GM12872 (cell line): Measurements from ENCODE around the gene ABCA13.

Source experiments
- TF ChIP-seq, protein P1 (sequence below): IDR thresholded peaks from 3 replicates; pipeline ENCODE4 v1.5.1; 2011; ENCODE audit warnings: low read depth, mild to moderate bottlenecking, low read length, moderate library complexity; ENCODE audit not compliant: insufficient read depth

The ABCA13 gene, protein sequence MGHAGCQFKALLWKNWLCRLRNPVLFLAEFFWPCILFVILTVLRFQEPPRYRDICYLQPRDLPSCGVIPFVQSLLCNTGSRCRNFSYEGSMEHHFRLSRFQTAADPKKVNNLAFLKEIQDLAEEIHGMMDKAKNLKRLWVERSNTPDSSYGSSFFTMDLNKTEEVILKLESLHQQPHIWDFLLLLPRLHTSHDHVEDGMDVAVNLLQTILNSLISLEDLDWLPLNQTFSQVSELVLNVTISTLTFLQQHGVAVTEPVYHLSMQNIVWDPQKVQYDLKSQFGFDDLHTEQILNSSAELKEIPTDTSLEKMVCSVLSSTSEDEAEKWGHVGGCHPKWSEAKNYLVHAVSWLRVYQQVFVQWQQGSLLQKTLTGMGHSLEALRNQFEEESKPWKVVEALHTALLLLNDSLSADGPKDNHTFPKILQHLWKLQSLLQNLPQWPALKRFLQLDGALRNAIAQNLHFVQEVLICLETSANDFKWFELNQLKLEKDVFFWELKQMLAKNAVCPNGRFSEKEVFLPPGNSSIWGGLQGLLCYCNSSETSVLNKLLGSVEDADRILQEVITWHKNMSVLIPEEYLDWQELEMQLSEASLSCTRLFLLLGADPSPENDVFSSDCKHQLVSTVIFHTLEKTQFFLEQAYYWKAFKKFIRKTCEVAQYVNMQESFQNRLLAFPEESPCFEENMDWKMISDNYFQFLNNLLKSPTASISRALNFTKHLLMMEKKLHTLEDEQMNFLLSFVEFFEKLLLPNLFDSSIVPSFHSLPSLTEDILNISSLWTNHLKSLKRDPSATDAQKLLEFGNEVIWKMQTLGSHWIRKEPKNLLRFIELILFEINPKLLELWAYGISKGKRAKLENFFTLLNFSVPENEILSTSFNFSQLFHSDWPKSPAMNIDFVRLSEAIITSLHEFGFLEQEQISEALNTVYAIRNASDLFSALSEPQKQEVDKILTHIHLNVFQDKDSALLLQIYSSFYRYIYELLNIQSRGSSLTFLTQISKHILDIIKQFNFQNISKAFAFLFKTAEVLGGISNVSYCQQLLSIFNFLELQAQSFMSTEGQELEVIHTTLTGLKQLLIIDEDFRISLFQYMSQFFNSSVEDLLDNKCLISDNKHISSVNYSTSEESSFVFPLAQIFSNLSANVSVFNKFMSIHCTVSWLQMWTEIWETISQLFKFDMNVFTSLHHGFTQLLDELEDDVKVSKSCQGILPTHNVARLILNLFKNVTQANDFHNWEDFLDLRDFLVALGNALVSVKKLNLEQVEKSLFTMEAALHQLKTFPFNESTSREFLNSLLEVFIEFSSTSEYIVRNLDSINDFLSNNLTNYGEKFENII (N-terminal part only)

DNA sequence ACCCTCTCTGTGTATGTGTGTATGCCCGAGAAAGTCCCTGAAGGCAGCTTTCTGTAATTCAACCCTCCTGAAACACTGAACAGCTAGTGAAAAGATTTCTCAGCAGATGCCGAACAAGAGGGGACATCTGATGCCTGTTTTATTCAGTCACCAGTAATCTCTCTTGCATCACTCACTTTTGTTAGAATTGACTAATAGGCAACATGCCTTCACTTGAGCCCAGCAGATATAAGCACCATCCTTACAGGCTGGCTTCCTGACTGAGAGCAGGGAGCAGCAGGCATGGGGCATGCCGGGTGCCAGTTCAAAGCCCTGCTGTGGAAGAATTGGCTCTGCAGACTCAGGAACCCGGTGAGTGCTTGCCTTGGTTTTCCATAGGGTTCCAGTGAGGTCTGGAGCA, at the start of gene ABCA13:
TSS of gene ABCA13 (plus strand) at position 257 of the 400 bp plus-strand sequence. CDS start at position 283, 26 bp downstream.
- TF ChIP-seq, protein P1, sequence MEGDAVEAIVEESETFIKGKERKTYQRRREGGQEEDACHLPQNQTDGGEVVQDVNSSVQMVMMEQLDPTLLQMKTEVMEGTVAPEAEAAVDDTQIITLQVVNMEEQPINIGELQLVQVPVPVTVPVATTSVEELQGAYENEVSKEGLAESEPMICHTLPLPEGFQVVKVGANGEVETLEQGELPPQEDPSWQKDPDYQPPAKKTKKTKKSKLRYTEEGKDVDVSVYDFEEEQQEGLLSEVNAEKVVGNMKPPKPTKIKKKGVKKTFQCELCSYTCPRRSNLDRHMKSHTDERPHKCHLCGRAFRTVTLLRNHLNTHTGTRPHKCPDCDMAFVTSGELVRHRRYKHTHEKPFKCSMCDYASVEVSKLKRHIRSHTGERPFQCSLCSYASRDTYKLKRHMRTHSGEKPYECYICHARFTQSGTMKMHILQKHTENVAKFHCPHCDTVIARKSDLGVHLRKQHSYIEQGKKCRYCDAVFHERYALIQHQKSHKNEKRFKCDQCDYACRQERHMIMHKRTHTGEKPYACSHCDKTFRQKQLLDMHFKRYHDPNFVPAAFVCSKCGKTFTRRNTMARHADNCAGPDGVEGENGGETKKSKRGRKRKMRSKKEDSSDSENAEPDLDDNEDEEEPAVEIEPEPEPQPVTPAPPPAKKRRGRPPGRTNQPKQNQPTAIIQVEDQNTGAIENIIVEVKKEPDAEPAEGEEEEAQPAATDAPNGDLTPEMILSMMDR = no peak

DNA sequence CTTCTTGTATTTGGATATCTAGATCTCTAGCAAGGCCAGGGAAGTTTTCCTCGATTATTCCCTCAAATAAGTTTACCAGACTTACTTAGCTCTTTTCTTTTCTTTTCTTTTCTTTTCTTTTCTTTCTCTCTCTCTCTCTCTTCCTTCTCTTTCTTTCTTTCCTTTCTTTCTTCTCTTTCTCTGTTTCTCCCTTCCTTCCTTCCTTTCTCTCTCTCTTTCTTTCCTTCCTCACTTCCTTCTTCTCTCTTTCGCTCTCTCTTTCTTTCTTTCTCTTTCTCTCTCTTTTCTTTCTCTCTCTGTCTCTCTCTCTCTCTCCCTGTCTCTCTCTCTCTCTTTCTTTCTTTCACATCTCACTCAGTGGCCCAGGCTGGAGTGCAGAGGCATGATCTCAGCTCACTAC, 45.2 kb upstream of the ABCA13 start:
- TF ChIP-seq, protein P1 = no peak

DNA sequence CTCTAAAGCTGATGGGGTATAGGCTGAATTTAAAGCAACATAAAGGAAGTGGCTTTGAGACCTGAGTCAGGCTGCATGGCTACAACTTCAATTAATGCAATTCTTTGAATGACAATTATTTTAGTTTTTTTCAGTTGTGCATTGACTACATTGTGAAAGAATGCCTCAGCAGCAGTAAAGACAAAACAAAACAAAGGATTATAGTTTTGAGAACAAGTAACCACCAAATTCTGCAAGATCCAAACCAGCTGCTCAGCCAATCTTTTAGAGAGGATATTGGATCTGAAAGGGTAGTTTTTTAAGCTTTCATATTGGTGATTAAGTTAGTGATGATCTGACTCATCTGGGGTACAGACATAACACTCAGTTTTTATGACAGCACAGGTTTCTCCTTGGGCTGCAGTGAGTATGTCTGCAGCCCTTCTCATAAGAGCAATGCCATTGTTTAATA, 40.6 kb upstream of the ABCA13 start:
- TF ChIP-seq, protein P1 = no peak

DNA sequence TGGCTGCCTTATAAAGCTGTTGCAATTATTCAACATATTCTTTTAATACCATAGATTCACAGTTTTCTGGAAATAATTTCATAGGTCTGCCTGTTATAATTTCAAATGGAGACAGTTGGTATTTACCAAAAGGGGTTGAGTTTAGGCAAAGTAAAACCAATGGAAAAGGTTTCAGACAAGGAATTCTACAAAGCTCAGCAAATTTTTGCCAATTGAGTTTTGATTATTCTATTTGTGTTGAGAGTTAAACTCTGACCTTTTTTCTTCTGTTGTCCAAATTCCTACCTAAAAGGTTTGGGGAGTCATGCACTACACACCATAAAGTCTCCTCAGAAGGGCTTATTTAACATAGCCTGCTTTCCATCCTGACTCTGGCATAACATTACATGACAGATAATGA, 38.5 kb upstream of the ABCA13 start:
- TF ChIP-seq, protein P1 = no peak

DNA sequence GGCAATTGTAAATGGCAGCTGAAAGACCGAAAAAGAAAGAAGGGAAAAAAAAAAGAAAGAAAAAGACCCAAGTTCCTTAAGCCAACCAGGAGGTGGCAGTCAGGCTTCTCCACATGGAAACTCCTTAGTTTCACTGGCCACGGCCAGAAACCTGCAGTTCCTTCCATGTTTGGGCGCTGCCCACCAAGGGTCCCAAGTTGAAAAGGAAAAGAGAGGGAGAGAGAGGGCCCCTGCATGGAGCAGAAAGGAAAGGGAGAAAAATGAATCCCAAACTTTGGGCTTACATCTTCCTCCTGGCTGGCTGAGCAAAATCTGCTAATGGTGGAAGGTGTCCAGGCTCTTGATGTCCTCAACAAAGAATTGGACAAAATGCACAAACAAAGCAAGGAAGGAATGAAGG, 31.8 kb upstream of the ABCA13 start:
- TF ChIP-seq, protein P1 = no peak

DNA sequence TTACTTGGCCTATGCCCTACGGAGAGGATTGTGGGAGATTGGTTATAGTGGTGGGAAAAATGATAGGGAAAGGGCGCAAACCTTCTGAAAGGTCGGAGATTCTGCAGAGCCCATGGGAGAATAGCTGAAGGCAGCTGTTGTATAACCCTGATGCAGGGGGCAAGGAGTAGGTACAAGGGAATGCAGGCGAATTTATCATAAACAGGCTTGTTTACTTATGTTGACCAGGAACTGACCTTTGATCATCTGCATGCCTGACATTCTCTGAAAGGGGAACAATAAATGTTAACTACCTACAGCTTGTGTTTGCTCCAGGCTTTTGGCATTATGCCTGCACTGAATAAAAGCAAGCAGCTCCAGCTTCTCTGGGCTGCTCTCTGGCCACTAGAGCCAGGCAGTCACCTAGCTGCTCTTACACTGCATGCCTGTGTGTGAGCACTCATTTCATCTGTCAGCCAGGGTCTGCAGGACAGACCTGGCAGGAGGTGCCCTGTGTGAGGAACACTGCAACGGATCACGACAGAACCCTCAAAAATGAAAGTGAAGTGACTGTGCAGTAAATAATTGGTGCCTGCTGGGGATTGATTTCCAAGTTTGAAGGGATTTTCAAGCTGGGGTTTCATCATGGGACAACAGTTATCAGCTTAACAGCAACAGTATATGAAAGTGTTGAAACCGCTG, 31.1 kb upstream of the ABCA13 start:
- TF ChIP-seq, protein P1 = no peak
